ENCODE measurements around the gene MEGF6. TPM values are rescaled to one million over a fixed set of nuclear protein-coding genes. Genes with fewer than 3 reads are reported as not detected.

Gene MEGF6
- total and polyA plus RNA-seq, 9 of the 15 experiments (the other 6 are each of a cell fraction or from before 2014, with no cell fraction given): 0.03 to 1.7 (median 0.24) TPM; not detected in 3

GRCh38 chr1:3530926-3531818 is 80.1 kb downstream of the MEGF6 start (continued):
- TF ChIP-seq E2F6 (IDR thresholded peaks at IDR 0.05; ENCODE audit: borderline replicate concordance in 1 of 2, extremely low read depth in 1 of 2, insufficient read depth in 1 of 2, insufficient read length in 1 of 2, low read depth in 1 of 2, low read length in 1 of 2, poor library complexity in 1 of 2, severe bottlenecking in 1 of 2) (peak in 1 of 2 experiments; percentile 6), TAF9B (IDR thresholded peaks at IDR 0.05; ENCODE audit: partially characterized antibody) (no peak), ELF4 (CRISPR knock-in tag; IDR thresholded peaks at IDR 0.05) (no peak), PTRF (tag; IDR thresholded peaks at IDR 0.05) (no peak), MAX (CRISPR knock-in tag; IDR thresholded peaks at IDR 0.05) (peak; percentile 32; the same call in 1 of the 2 replicates), BHLHE40 (IDR thresholded peaks at IDR 0.05; ENCODE audit: low read length) (peak; percentile 66), USF1 (CRISPR knock-in tag; IDR thresholded peaks at IDR 0.05) (peak; percentile 57; the same call in 1 of the 2 replicates), ZBTB7A (IDR thresholded peaks at IDR 0.05; ENCODE audit: borderline replicate concordance, control insufficient read depth, low read depth, low read length) (no peak), ARID1B (IDR thresholded peaks at IDR 0.05) (no peak), FOXO4 (CRISPR knock-in tag; IDR thresholded peaks at IDR 0.05) (no peak), HMGN3 (IDR thresholded peaks at IDR 0.05; ENCODE audit: borderline replicate concordance, extremely low read depth, insufficient read length, low read depth, low read length) (peak; percentile 34), KDM4B (IDR thresholded peaks at IDR 0.05; ENCODE audit: borderline replicate concordance in 2 of 2, low read depth in 1 of 2) (no peak), GTF2F1 (IDR thresholded peaks at IDR 0.05; ENCODE audit: low read depth, low read length) (no peak), KDM1A (IDR thresholded peaks at IDR 0.05) (peak in 1 of 2 experiments; percentile 90; a peak in 1 of 4 replicates), FOSL1 (tag; conservative IDR thresholded peaks at IDR 0.05) (no peak), CXXC5 (CRISPR knock-in tag; IDR thresholded peaks at IDR 0.05) (peak; percentile 24; the same call in 1 of the 2 replicates), POLR2G (IDR thresholded peaks at IDR 0.05; ENCODE audit: low read depth, low read length) (0 out of 2 replicates have a peak, but pooled peaks have one; percentile 15), MTA3 (IDR thresholded peaks at IDR 0.05; ENCODE audit: borderline replicate concordance) (no peak), PTBP1 (IDR thresholded peaks at IDR 0.05; ENCODE audit: low read depth, low read length) (no peak), TEAD4 (IDR thresholded peaks at IDR 0.05; ENCODE audit: low read length) (peak; percentile 79), TEAD4 (CRISPR knock-in tag; IDR thresholded peaks at IDR 0.05; ENCODE audit: borderline replicate concordance) (no peak)

Data from K562 (cell line).